Left lung (tissue), 10 donors: ENCODE results near the gene RABEP1. TPM values are rescaled to one million over a fixed set of nuclear protein-coding genes. Genes with fewer than 3 reads are reported as not detected.
"Not testable (repeated sequence)": the region's sequence is repeated elsewhere in the genome, so short reads cannot be mapped to it uniquely, and the experiment has no call there.

ENCODE experiments used
- ATAC-seq: fragments of 200-7000 bp; cut with Tn5 transposase; one replicate; pipeline ENCODE4 v1.9.1; 2020; ENCODE audit warnings: moderate library complexity
- DNase-seq, 4 donors: peaks; one replicate each; pipeline ENCODE4 v3.0.0-alpha.2; 2013 to 2020
- H3K27ac ChIP-seq, 2 donors: fragments of 200-600 bp; sonication (generic) in 1 of 2; one replicate each; pipeline versions ENCODE4 v1.5.0 to v1.8.0; 2020 to 2021
- H3K27me3 ChIP-seq, 2 donors: fragments of 200-600 bp; sonication (generic) in 1 of 2; one replicate each; pipeline versions ENCODE4 v1.5.0 to v1.8.0; 2020 to 2021
- H3K36me3 ChIP-seq, 2 donors: fragments of 200-600 bp; sonication (generic) in 1 of 2; one replicate each; pipeline versions ENCODE4 v1.5.0 to v1.8.0; 2020 to 2021
- H3K4me1 ChIP-seq, 2 donors: fragments of 200-600 bp; one replicate each; pipeline ENCODE4 v1.8.0; 2021
- H3K4me3 ChIP-seq, 2 donors: fragments of 200-600 bp; sonication (generic) in 1 of 2; one replicate each; pipeline versions ENCODE4 v1.5.0 to v1.8.0; 2020 to 2021; ENCODE audit warnings: mild to moderate bottlenecking in 1 of 2
- H3K9me3 ChIP-seq, 2 donors: fragments of 200-600 bp; sonication (generic) in 1 of 2; one replicate each; pipeline versions ENCODE4 v1.5.0 to v1.8.0; 2020 to 2021
- CTCF ChIP-seq, 2 donors: fragments of 200-600 bp; sonication (generic) in 1 of 2; IDR thresholded peaks; one replicate each; pipeline versions ENCODE4 v1.5.0 to v1.8.0; 2021; ENCODE audit warnings: antibody characterized with exemption in 2 of 2
- intact Hi-C, 2 donors: fragments of 100-400 bp; cut with DNase I; formaldehyde crosslinking; loops; one replicate each; pipeline versions ENCODE4 v1.11.2 to v1.14.2; 2022
- polyA plus RNA-seq, 6 donors: library from polyadenylated mRNA; unstranded; fragments of 120-200 nt; gene quantifications; one replicate each; pipeline ENCODE4 v1.2.1, GENCODE V29; 2013; ENCODE audit not compliant: insufficient read length in 6 of 6
- total RNA-seq, 2 donors: library from RNA; stranded (reverse); fragmentation: NEBNext Ultra II Directional; extraction: Animal tissue kit (Norgen Biotek cat#: 25700); gene quantifications; one replicate each; pipeline ENCODE4 v1.2.1, GENCODE V29; 2021
- donor health status: DM: no; HTN: yes; CAD: no.
- donor health status: DM: no; HTN: no; CAD: no.

RABEP1 gene
- total and polyA plus RNA-seq, 8 donors = 37.0 to 60.1 (median 55.6) TPM

- no peaks in the 10 kb centered on the region for H3K9me3 ChIP-seq
- DNase-seq = no peak
- no peak overlapping the region for H3K4me3 ChIP-seq
- peaks cover 0 to 94% of the 10 kb centered on the region in 2 donors for H3K36me3 ChIP-seq
- intact Hi-C loops = no loop called here
- no peak for ATAC-seq
- H3K27me3 ChIP-seq = no peaks in the 10 kb centered on the region
- no peak overlapping the region for H3K27ac ChIP-seq
- no peak for TF ChIP-seq CTCF (IDR thresholded peaks at IDR 0.05)
- H3K4me1 ChIP-seq = peaks cover 0 to 34% of the 10 kb centered on the region in 2 donors
Measured at GRCh38 chr17:5425826-5426225, 143.7 kb downstream of the RABEP1 start.

DNA sequence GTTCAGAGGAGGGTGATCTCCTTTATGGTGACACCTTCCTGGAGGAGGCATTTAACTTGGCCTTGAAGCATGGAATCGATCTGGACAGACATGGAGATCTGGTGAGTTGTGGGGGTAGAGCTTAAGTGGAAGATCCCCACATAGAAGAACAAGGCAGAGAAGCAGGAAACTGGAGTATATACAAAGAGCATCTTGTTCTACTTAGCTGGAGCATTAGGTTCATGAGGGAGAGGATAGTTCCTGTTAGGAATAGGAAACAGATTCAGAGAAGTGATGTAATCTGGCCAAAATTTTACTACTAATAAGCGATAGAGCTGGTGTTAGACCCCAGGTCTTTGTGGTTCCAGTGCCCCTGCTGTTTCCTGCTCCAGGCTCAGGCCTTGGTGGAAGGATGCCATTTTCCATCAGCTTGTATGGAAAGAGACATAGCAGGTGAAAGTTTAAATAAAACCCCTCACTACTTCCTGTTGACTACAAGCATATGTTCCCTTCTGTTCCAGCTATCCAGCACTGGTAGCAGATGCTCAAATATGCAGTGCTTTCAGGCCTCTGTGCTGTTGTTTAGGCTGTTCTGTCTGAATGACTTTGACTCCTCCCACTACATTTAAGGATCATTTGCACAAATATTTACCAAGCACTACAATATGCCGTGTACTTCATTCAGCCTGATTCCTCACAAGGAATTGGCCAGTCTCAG is 147.3 kb downstream of the RABEP1 start:
- no peaks in the 10 kb centered on the region for H3K9me3 ChIP-seq
- ATAC-seq (peak; percentile 86), DNase-seq (no peak)
- H3K4me1 ChIP-seq = peaks cover 0 to 8% of the 10 kb centered on the region in 2 donors
- intact Hi-C loops = no loop called here
- H3K36me3 ChIP-seq = peaks cover 0 to 100% of the 10 kb centered on the region in 2 donors
- peak overlapping the region; percentile 41 to 49 for H3K27ac ChIP-seq
- no peaks in the 10 kb centered on the region for H3K27me3 ChIP-seq
- H3K4me3 ChIP-seq = no peak overlapping the region
- TF ChIP-seq CTCF (IDR thresholded peaks at IDR 0.05) = no peak

- Histone ChIP-seq H3K27ac (peak overlapping the region; percentile 41 to 53), H3K36me3 (peaks cover 0 to 100% of the 10 kb centered on the region in 2 donors)
- intact Hi-C loops = no loop called here
Measured at GRCh38 chr17:5430413-5430999, 148.4 kb downstream of the RABEP1 start.

DNA sequence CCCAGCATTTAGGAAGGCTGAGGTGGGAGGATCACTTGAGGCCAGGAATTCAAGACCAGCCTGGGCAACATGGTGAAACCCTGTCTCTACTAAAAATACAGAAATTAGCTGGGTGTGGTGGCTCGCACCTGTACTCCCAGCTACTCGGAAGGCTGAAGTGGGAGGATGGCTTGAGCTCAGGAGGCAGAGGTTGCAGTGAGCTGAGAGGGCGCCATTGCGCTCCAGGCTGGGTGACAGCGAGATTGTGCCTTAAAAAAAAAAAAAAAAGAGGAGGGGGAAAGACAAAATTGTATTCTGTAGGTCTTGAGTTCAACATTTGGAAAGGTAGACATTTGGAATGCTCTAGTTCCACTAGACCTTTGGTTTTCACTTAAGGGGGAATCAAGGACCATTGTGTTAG is 149.2 kb downstream of the RABEP1 start:
- ATAC-seq, intact Hi-C loops, DNase-seq, H3K27me3 ChIP-seq, H3K4me3 ChIP-seq, H3K9me3 ChIP-seq: not testable (repeated sequence)
- H3K4me1 ChIP-seq = peaks cover 0 to 12% of the 10 kb centered on the region in 2 donors
- peak overlapping the region in 1 of 2 donors; percentile 53 for H3K27ac ChIP-seq
- H3K36me3 ChIP-seq = peaks cover 0 to 99% of the 10 kb centered on the region in 2 donors

More at GRCh38 chr17:5430413-5430999, 148.4 kb downstream of the RABEP1 start:
- H3K27me3 ChIP-seq = no peaks in the 10 kb centered on the region
- H3K9me3 ChIP-seq = no peaks in the 10 kb centered on the region
- peak; percentile 87 for ATAC-seq
- H3K4me1 ChIP-seq = peaks cover 0 to 8% of the 10 kb centered on the region in 2 donors
- H3K4me3 ChIP-seq = no peak overlapping the region
- no peak for TF ChIP-seq CTCF (IDR thresholded peaks at IDR 0.05)
- DNase-seq = peak in 1 of 4 donors; percentile 45

DNA sequence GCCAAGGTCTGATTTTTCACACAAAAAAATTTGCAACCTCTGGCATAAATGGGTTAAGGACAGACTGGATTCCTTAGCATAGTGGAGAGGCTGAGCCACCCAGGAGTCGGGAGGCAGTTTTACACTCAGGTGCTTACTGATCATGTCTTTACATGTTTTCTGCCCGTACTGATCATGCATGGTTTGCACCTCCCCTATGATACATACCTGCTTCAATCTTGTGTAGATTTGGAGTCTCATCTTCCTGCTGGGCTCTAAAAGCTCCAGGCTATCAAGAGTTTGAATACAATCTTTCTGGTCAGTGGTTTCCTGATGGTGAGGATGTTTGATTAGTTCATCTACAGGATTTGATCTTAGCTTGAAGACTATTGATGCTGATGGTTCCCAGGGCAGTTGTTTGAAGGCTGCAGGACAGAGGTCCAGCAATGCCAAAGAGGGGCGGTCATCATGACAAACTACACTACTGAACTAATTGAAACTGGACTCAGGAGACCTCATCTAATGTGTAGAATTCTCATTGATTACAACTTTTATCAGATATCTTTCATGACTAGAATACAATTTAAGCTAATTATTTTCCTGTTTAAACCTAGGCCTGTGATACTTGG is 150.0 kb downstream of the RABEP1 start:
- H3K36me3 ChIP-seq = peaks cover 0 to 99% of the 10 kb centered on the region in 2 donors
- DNase-seq (no peak), ATAC-seq (no peak)
- peaks cover 0 to 21% of the 10 kb centered on the region in 2 donors for H3K4me1 ChIP-seq
- no peak overlapping the region for H3K27ac ChIP-seq
- no peak overlapping the region for H3K4me3 ChIP-seq
- intact Hi-C loops = no loop called here
- H3K9me3 ChIP-seq = no peaks in the 10 kb centered on the region
- H3K27me3 ChIP-seq = no peaks in the 10 kb centered on the region
- TF ChIP-seq CTCF (IDR thresholded peaks at IDR 0.05) = no peak
